Esophagus squamous epithelium (tissue), 4 donors: ENCODE data around the gene HERC4.

Experiments used
- POLR2A ChIP-seq, 4 donors: fragments of 450-650 bp; IDR thresholded peaks; one replicate each; pipeline ENCODE4 v1.6.1; 2017; ENCODE audit warnings: antibody characterized with exemption in 4 of 4, mild to moderate bottlenecking in 4 of 4, moderate library complexity in 3 of 4
- TF ChIP-seq, protein P1 (sequence below), 6 experiments: fragments of 450-650 bp in 4 of 6; fragments of 200-600 bp in 2 of 6; sonication (generic) in 2 of 6; IDR thresholded peaks; one replicate each; pipeline ENCODE4 v1.5.1; 2016 to 2019; ENCODE audit warnings: antibody characterized with exemption in 6 of 6, mild to moderate bottlenecking in 4 of 6, moderate library complexity in 4 of 6

DNA sequence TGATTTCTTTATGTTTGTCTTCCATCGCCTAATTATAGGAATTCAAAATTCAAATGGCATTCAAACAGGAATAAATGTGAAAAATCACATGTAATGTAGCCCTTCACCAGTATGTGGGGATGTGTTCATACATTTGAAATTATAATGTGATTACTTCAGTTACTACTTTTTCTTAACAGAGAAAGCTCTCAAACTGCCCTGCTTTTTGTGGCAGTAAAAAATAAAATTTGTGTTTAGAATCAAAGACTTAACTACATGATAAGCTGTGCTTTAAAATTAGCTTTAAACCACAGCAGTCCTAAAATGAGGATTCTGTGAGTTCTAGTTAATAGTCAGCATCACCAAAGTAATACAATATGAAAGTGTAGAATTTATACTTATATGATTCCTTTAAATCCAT, 7.8 kb upstream of the HERC4 start:
- TF ChIP-seq, protein P1, sequence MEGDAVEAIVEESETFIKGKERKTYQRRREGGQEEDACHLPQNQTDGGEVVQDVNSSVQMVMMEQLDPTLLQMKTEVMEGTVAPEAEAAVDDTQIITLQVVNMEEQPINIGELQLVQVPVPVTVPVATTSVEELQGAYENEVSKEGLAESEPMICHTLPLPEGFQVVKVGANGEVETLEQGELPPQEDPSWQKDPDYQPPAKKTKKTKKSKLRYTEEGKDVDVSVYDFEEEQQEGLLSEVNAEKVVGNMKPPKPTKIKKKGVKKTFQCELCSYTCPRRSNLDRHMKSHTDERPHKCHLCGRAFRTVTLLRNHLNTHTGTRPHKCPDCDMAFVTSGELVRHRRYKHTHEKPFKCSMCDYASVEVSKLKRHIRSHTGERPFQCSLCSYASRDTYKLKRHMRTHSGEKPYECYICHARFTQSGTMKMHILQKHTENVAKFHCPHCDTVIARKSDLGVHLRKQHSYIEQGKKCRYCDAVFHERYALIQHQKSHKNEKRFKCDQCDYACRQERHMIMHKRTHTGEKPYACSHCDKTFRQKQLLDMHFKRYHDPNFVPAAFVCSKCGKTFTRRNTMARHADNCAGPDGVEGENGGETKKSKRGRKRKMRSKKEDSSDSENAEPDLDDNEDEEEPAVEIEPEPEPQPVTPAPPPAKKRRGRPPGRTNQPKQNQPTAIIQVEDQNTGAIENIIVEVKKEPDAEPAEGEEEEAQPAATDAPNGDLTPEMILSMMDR (IDR thresholded peaks at IDR 0.05), result peak in 5 of 6 experiments; percentile 29 to 60 (median 35)
- TF ChIP-seq POLR2A (IDR thresholded peaks at IDR 0.05), result no peak
